Activated CD4-positive, alpha-beta T cell treated with anti-CD3 and anti-CD28 coated beads, Interleukin-2, Interleukin-4, amounts not matched to agents 100 ng/mL and 50 ng/mL, durations not matched to agents 16 hours and 8 hours (primary cell): Measurements from ENCODE around the gene MEF2A.

Experiments used
- DNase-seq: peaks from one replicate; pipeline ENCODE4 v3.0.0-alpha.2; 2020; ENCODE audit warnings: low spot score

MEF2A gene

GRCh38 chr15:99606646-99607045 is 40.9 kb downstream of the MEF2A start:
- DNase-seq = no peak

- DNase-seq = no peak
These were observed 47.7 kb downstream of the MEF2A start for GRCh38 chr15:99613481-99613880.

GRCh38 chr15:99613887-99614647 is 48.3 kb downstream of the MEF2A start:
- no peak for DNase-seq

GRCh38 chr15:99614749-99615288 is 49.0 kb downstream of the MEF2A start:
- DNase-seq = no peak

GRCh38 chr15:99615460-99615859 is 49.7 kb downstream of the MEF2A start:
- no peak for DNase-seq

- DNase-seq = no peak
These were observed 50.3 kb downstream of the MEF2A start for GRCh38 chr15:99616129-99616528.

- no peak for DNase-seq
These were observed 51.1 kb downstream of the MEF2A start for GRCh38 chr15:99616773-99617342.

- no peak for DNase-seq
These were observed 53.2 kb downstream of the MEF2A start for GRCh38 chr15:99618941-99619411.

GRCh38 chr15:99619712-99620111 is 53.9 kb downstream of the MEF2A start:
- DNase-seq = no peak

- no peak for DNase-seq
These were observed 54.4 kb downstream of the MEF2A start for GRCh38 chr15:99620178-99620577.

- DNase-seq = no peak
These were observed 56.0 kb downstream of the MEF2A start for GRCh38 chr15:99621767-99622166.

- DNase-seq = no peak
These were observed 62.7 kb downstream of the MEF2A start for GRCh38 chr15:99628374-99629001.

- DNase-seq = no peak
These were observed 64.9 kb downstream of the MEF2A start for GRCh38 chr15:99630607-99631131.

GRCh38 chr15:99631255-99631654 is 65.5 kb downstream of the MEF2A start:
- DNase-seq = no peak

GRCh38 chr15:99632521-99632920 is 66.7 kb downstream of the MEF2A start:
- no peak for DNase-seq

- DNase-seq = no peak
These were observed 67.9 kb downstream of the MEF2A start for GRCh38 chr15:99633655-99634054.

GRCh38 chr15:99634576-99634975 is 68.8 kb downstream of the MEF2A start:
- no peak for DNase-seq

- DNase-seq = no peak
These were observed 69.4 kb downstream of the MEF2A start for GRCh38 chr15:99635145-99635544.

GRCh38 chr15:99635794-99636193 is 70.0 kb downstream of the MEF2A start:
- peak; percentile 64 for DNase-seq

GRCh38 chr15:99644913-99645542 is 79.2 kb downstream of the MEF2A start:
- no peak for DNase-seq

- DNase-seq = no peak
These were observed 79.8 kb downstream of the MEF2A start for GRCh38 chr15:99645543-99645935.

GRCh38 chr15:99645951-99646350 is 80.2 kb downstream of the MEF2A start:
- DNase-seq = no peak
